Midbrain (tissue), 1 donor: ENCODE results near the gene MLXIP.
A peak's percentile ranks its signal among the peaks of the same experiment; 100 is the strongest.
"Not testable (repeated sequence)": the region's sequence is repeated elsewhere in the genome, so short reads cannot be mapped to it uniquely, and the experiment has no call there.

ENCODE experiments used
- DNase-seq: peaks from one replicate; lab custom pipeline; 2025; lab: John Stamatoyannopoulos, UW

Gene MLXIP

GRCh38 chr12:122078141-122079032 lies at the start of gene MLXIP:
Gene MLXIP (plus strand): TSS chr12:122078756. CDS start chr12:122078854, 98 bp downstream.
- DNase-seq: peak; percentile 90

GRCh38 chr12:122028905-122029560 lies 49.5 kb upstream of the MLXIP start:
- no peak for DNase-seq

GRCh38 chr12:122029620-122030423 lies 48.7 kb upstream of the MLXIP start:
- no peak for DNase-seq

- DNase-seq: no peak
Observed at GRCh38 chr12:122030424-122031035, 48.0 kb upstream of the MLXIP start.

- no peak for DNase-seq
Observed at GRCh38 chr12:122031342-122032216, 47.0 kb upstream of the MLXIP start.

- no peak for DNase-seq
Observed at GRCh38 chr12:122032580-122032979, 46.0 kb upstream of the MLXIP start.

GRCh38 chr12:122035292-122035691 lies 43.3 kb upstream of the MLXIP start:
- no peak for DNase-seq

- no peak for DNase-seq
Observed at GRCh38 chr12:122036153-122036552, 42.4 kb upstream of the MLXIP start.

GRCh38 chr12:122040579-122041386 lies 37.8 kb upstream of the MLXIP start:
- DNase-seq: no peak

- DNase-seq: not testable (repeated sequence)
Observed at GRCh38 chr12:122041458-122041857, 37.1 kb upstream of the MLXIP start.

GRCh38 chr12:122042910-122043309 lies 35.6 kb upstream of the MLXIP start:
- no peak for DNase-seq

GRCh38 chr12:122043476-122043875 lies 35.1 kb upstream of the MLXIP start:
- DNase-seq: no peak

- no peak for DNase-seq
Observed at GRCh38 chr12:122045262-122045661, 33.3 kb upstream of the MLXIP start.

GRCh38 chr12:122046145-122046544 lies 32.4 kb upstream of the MLXIP start:
- no peak for DNase-seq

- no peak for DNase-seq
Observed at GRCh38 chr12:122048151-122048550, 30.4 kb upstream of the MLXIP start.

GRCh38 chr12:122049827-122050226 lies 28.7 kb upstream of the MLXIP start:
- no peak for DNase-seq

GRCh38 chr12:122050706-122051105 lies 27.9 kb upstream of the MLXIP start:
- no peak for DNase-seq

GRCh38 chr12:122051231-122051876 lies 27.2 kb upstream of the MLXIP start:
- no peak for DNase-seq

GRCh38 chr12:122052285-122052684 lies 26.3 kb upstream of the MLXIP start:
- DNase-seq: no peak
